Retinal pigment epithelial cell (primary cell): ENCODE data around the gene MYBPC3.

Source experiments
- DNase-seq: peaks from one replicate; pipeline ENCODE4 v3.0.0-alpha.2; 2010; ENCODE audit warnings: low read depth
- H3K4me3 ChIP-seq: 2 replicates; pipeline ENCODE4 v1.5.1; 2011; ENCODE audit warnings: mild to moderate bottlenecking, low read length, control low read depth, moderate library complexity
- CTCF ChIP-seq: conservative IDR thresholded peaks from 2 replicates; pipeline ENCODE4 v1.5.1; 2011; ENCODE audit warnings: low read depth, low read length, control low read depth, inconsistent platforms

MYBPC3 gene

GRCh38 chr11:47383071-47383470 lies 30.6 kb upstream of the MYBPC3 start:
- no peak for DNase-seq
- TF ChIP-seq CTCF = no peak

GRCh38 chr11:47380078-47380477 lies 27.6 kb upstream of the MYBPC3 start:
- DNase-seq = no peak
- TF ChIP-seq CTCF = no peak
- no peak overlapping the region for H3K4me3 ChIP-seq

More at GRCh38 chr11:47383071-47383470, 30.6 kb upstream of the MYBPC3 start:
- H3K4me3 ChIP-seq = no peak overlapping the region

GRCh38 chr11:47379317-47379716 lies 26.8 kb upstream of the MYBPC3 start:
- TF ChIP-seq CTCF = no peak
- H3K4me3 ChIP-seq = no peak overlapping the region
- DNase-seq = no peak

- no peak overlapping the region for H3K4me3 ChIP-seq
- no peak for DNase-seq
- TF ChIP-seq CTCF = no peak
Measured at GRCh38 chr11:47378836-47379170, 26.3 kb upstream of the MYBPC3 start.

- H3K4me3 ChIP-seq = no peak within 1 kb of the TSS
- DNase-seq = no peak
- no peak for TF ChIP-seq CTCF
Measured at GRCh38 chr11:47378010-47378835, 25.7 kb upstream of the MYBPC3 start, which contains the start of gene SPI1. Gene SPI1, minus strand, starts transcription at chr11:47378547. Its CDS starts 194 bp downstream, at chr11:47378353.

- no peak for TF ChIP-seq CTCF
- no peak overlapping the region for H3K4me3 ChIP-seq
- DNase-seq = no peak
Measured at GRCh38 chr11:47377571-47378009, 25.1 kb upstream of the MYBPC3 start.
